Suprapubic skin (tissue), 4 donors: ENCODE measurements around the gene SMURF2. TPM values are rescaled to one million over a fixed set of nuclear protein-coding genes. Genes with fewer than 3 reads are reported as not detected.

Source experiments
- DNase-seq, 2 donors: peaks; one replicate each; pipeline ENCODE4 v3.0.0-alpha.2; 2019; ENCODE audit warnings: low spot score in 2 of 2
- H3K27ac ChIP-seq: fragments of 200-600 bp; sonication (generic); one replicate; pipeline ENCODE4 v1.5.1; 2019
- H3K27me3 ChIP-seq: fragments of 200-600 bp; sonication (generic); one replicate; pipeline ENCODE4 v1.5.1; 2019
- H3K36me3 ChIP-seq: fragments of 200-600 bp; sonication (generic); one replicate; pipeline ENCODE4 v1.5.1; 2019
- H3K4me1 ChIP-seq: fragments of 200-600 bp; sonication (generic); one replicate; pipeline ENCODE4 v1.5.1; 2019
- H3K4me3 ChIP-seq: fragments of 200-600 bp; sonication (generic); one replicate; pipeline ENCODE4 v1.5.1; 2019; ENCODE audit warnings: mild to moderate bottlenecking
- H3K9me3 ChIP-seq: fragments of 200-600 bp; sonication (generic); one replicate; pipeline ENCODE4 v1.5.1; 2019
- CTCF ChIP-seq, 2 donors: fragments of 200-600 bp in 1 of 2; fragments of 450-650 bp in 1 of 2; sonication (generic) in 1 of 2; IDR thresholded peaks; one replicate each; pipeline ENCODE4 v1.5.1; 2016 to 2019; ENCODE audit warnings: antibody characterized with exemption in 2 of 2, mild to moderate bottlenecking in 1 of 2, moderate library complexity in 1 of 2
- EP300 ChIP-seq: sonication (generic); formaldehyde crosslinking; IDR thresholded peaks from one replicate; pipeline ENCODE4 v1.6.1; 2017; ENCODE audit warnings: antibody characterized with exemption
- POLR2A ChIP-seq, 2 donors: fragments of 450-650 bp; IDR thresholded peaks; one replicate each; pipeline ENCODE4 v1.6.1; 2017; ENCODE audit warnings: antibody characterized with exemption in 2 of 2, mild to moderate bottlenecking in 2 of 2, moderate library complexity in 2 of 2
- POLR2AphosphoS5 ChIP-seq, 3 donors: sonication (generic); formaldehyde crosslinking; IDR thresholded peaks; one replicate each; pipeline ENCODE4 v1.6.1; 2017; ENCODE audit warnings: antibody characterized with exemption in 3 of 3
- WGBS: methylation state at CpG from one replicate; pipeline ENCODE4 v1.1.5; 2018; 5-methylcytosine and 5-hydroxymethylcytosine counted together
- total RNA-seq, 4 donors: library from RNA; depleted of rRNA; stranded (reverse); fragments of >200 nt; gene quantifications; one replicate each; pipeline ENCODE4 v1.1.0, GENCODE V29; 2016

SMURF2 gene
- total RNA-seq, 4 donors from 2014 or later, result 19.4 to 28.6 (median 25.2) TPM

- no peak overlapping the region for H3K27ac ChIP-seq
These were observed 96.5 kb downstream of the SMURF2 start for GRCh38 chr17:64565563-64565962.

GRCh38 chr17:64564098-64564497, 98.0 kb downstream of the SMURF2 start:
- Histone ChIP-seq H3K36me3 (peaks cover 50% of the 10 kb centered on the region), H3K27ac (no peak overlapping the region), H3K9me3 (no peaks in the 10 kb centered on the region), H3K27me3 (no peaks in the 10 kb centered on the region), H3K4me1 (peaks cover 11% of the 10 kb centered on the region), H3K4me3 (no peak overlapping the region)
- no peak for TF ChIP-seq POLR2AphosphoS5 (IDR thresholded peaks at IDR 0.05)
- DNase-seq, result no peak
- WGBS, result 92% methylated on average over 1 of the region's 1 CpG

More at GRCh38 chr17:64565563-64565962, 96.5 kb downstream of the SMURF2 start:
- Histone ChIP-seq H3K4me1 (peaks cover 11% of the 10 kb centered on the region), H3K9me3 (no peaks in the 10 kb centered on the region), H3K27me3 (no peaks in the 10 kb centered on the region), H3K4me3 (no peak overlapping the region), H3K36me3 (peaks cover 43% of the 10 kb centered on the region)
- DNase-seq, result no peak
- TF ChIP-seq POLR2AphosphoS5 (IDR thresholded peaks at IDR 0.05), result no peak

- H3K27ac ChIP-seq, result no peak overlapping the region
- H3K9me3 ChIP-seq, result no peaks in the 10 kb centered on the region
- WGBS, result 76% methylated on average over 4 of the region's 4 CpGs
- H3K36me3 ChIP-seq, result peaks cover 64% of the 10 kb centered on the region
- TF ChIP-seq POLR2AphosphoS5 (IDR thresholded peaks at IDR 0.05), result no peak
- no peak for DNase-seq
- no peaks in the 10 kb centered on the region for H3K27me3 ChIP-seq
- H3K4me3 ChIP-seq, result no peak overlapping the region
- no peaks in the 10 kb centered on the region for H3K4me1 ChIP-seq
These were observed 106.8 kb downstream of the SMURF2 start for GRCh38 chr17:64555281-64555680.

GRCh38 chr17:64554028-64554637, 108.0 kb downstream of the SMURF2 start:
- Histone ChIP-seq H3K27ac (no peak overlapping the region), H3K4me3 (no peak overlapping the region)
- DNase-seq, result no peak

GRCh38 chr17:64551461-64551860, 110.6 kb downstream of the SMURF2 start:
- WGBS, result 75% methylated on average over 5 of the region's 5 CpGs
- Histone ChIP-seq H3K27ac (no peak overlapping the region), H3K36me3 (peaks cover 60% of the 10 kb centered on the region)

More at GRCh38 chr17:64554028-64554637, 108.0 kb downstream of the SMURF2 start:
- TF ChIP-seq EP300 (no peak), CTCF (IDR thresholded peaks at IDR 0.05) (no peak), POLR2AphosphoS5 (IDR thresholded peaks at IDR 0.05) (no peak), POLR2A (IDR thresholded peaks at IDR 0.05) (no peak)
- H3K36me3 ChIP-seq, result peaks cover 61% of the 10 kb centered on the region
- H3K9me3 ChIP-seq, result no peaks in the 10 kb centered on the region
- H3K27me3 ChIP-seq, result no peaks in the 10 kb centered on the region
- no peaks in the 10 kb centered on the region for H3K4me1 ChIP-seq

GRCh38 chr17:64547319-64547718, 114.8 kb downstream of the SMURF2 start:
- H3K4me1 ChIP-seq, result no peaks in the 10 kb centered on the region
- TF ChIP-seq POLR2A (IDR thresholded peaks at IDR 0.05) (no peak), POLR2AphosphoS5 (IDR thresholded peaks at IDR 0.05) (no peak), CTCF (IDR thresholded peaks at IDR 0.05) (no peak)
- no peak overlapping the region for H3K4me3 ChIP-seq
- no peaks in the 10 kb centered on the region for H3K27me3 ChIP-seq
- DNase-seq, result no peak
- WGBS, result 85% methylated on average over 10 of the region's 10 CpGs
- H3K9me3 ChIP-seq, result no peaks in the 10 kb centered on the region
- H3K36me3 ChIP-seq, result peaks cover 58% of the 10 kb centered on the region
- H3K27ac ChIP-seq, result no peak overlapping the region

More at GRCh38 chr17:64551461-64551860, 110.6 kb downstream of the SMURF2 start:
- H3K9me3 ChIP-seq, result no peaks in the 10 kb centered on the region
- H3K4me3 ChIP-seq, result no peak overlapping the region
- no peaks in the 10 kb centered on the region for H3K27me3 ChIP-seq
- TF ChIP-seq EP300 (no peak), POLR2A (IDR thresholded peaks at IDR 0.05) (no peak), POLR2AphosphoS5 (IDR thresholded peaks at IDR 0.05) (no peak), CTCF (IDR thresholded peaks at IDR 0.05) (no peak)
- no peaks in the 10 kb centered on the region for H3K4me1 ChIP-seq
- no peak for DNase-seq

- Histone ChIP-seq H3K27ac (no peak overlapping the region), H3K4me1 (no peaks in the 10 kb centered on the region), H3K36me3 (peaks cover 64% of the 10 kb centered on the region), H3K9me3 (no peaks in the 10 kb centered on the region), H3K4me3 (no peak overlapping the region), H3K27me3 (no peaks in the 10 kb centered on the region)
- no peak for DNase-seq
- 87% methylated on average over 7 of the region's 7 CpGs for WGBS
- TF ChIP-seq EP300, result no peak
- TF ChIP-seq POLR2AphosphoS5 (IDR thresholded peaks at IDR 0.05), result no peak
- TF ChIP-seq CTCF (IDR thresholded peaks at IDR 0.05), result no peak
- TF ChIP-seq POLR2A (IDR thresholded peaks at IDR 0.05), result no peak
These were observed 115.4 kb downstream of the SMURF2 start for GRCh38 chr17:64546716-64547115.
